GM21786 (cell line): ENCODE results near the gene FALEC.

Source experiments
- ATAC-seq: cut with Tn5 transposase; IDR thresholded peaks from one replicate; pipeline ENCODE4 v1.9.1; 2021; ENCODE audit not compliant: unreplicated experiment

The FALEC gene

GRCh38 chr1:150515328-150516049, at the start of gene FALEC:
FALEC (plus strand) TSS chr1:150515752.
- peak; percentile 93 for ATAC-seq

- no peak for ATAC-seq
Measured at GRCh38 chr1:150466964-150467363, 48.6 kb upstream of the FALEC start.

- no peak for ATAC-seq
Measured at GRCh38 chr1:150469291-150469690, 46.3 kb upstream of the FALEC start.

- ATAC-seq = no peak
Measured at GRCh38 chr1:150472601-150473200, 42.9 kb upstream of the FALEC start.

- no peak for ATAC-seq
Measured at GRCh38 chr1:150473659-150474058, 41.9 kb upstream of the FALEC start.

GRCh38 chr1:150474869-150475268, 40.7 kb upstream of the FALEC start:
- no peak for ATAC-seq

GRCh38 chr1:150476754-150477153, 38.8 kb upstream of the FALEC start:
- ATAC-seq = no peak

- ATAC-seq = no peak
Measured at GRCh38 chr1:150477320-150477719, 38.2 kb upstream of the FALEC start.

GRCh38 chr1:150477733-150478132, 37.8 kb upstream of the FALEC start:
- ATAC-seq = no peak

GRCh38 chr1:150479370-150479769, 36.2 kb upstream of the FALEC start:
- ATAC-seq = no peak

- no peak for ATAC-seq
Measured at GRCh38 chr1:150479927-150480352, 35.6 kb upstream of the FALEC start.

GRCh38 chr1:150484431-150484830, 31.1 kb upstream of the FALEC start:
- no peak for ATAC-seq

GRCh38 chr1:150484861-150485260, 30.7 kb upstream of the FALEC start:
- no peak for ATAC-seq

GRCh38 chr1:150486966-150487762, 28.4 kb upstream of the FALEC start, which contains the start of gene TARS2:
TARS2 (plus strand) TSS chr1:150487419; CDS start chr1:150487451, 32 bp downstream.
- peak; percentile 100 for ATAC-seq

GRCh38 chr1:150487763-150488115, 27.8 kb upstream of the FALEC start:
- no peak for ATAC-seq

- no peak for ATAC-seq
Measured at GRCh38 chr1:150493175-150493574, 22.4 kb upstream of the FALEC start.

- no peak for ATAC-seq
Measured at GRCh38 chr1:150498342-150498741, 17.2 kb upstream of the FALEC start.

GRCh38 chr1:150505431-150505830, 10.1 kb upstream of the FALEC start:
- no peak for ATAC-seq

- no peak for ATAC-seq
Measured at GRCh38 chr1:150507912-150508864, 7.4 kb upstream of the FALEC start, which contains the start of gene ECM1. ECM1 (plus strand) TSS chr1:150508109; CDS start chr1:150508210, 101 bp downstream.

- ATAC-seq = no peak
Measured at GRCh38 chr1:150508982-150509381, 6.6 kb upstream of the FALEC start.

GRCh38 chr1:150511551-150511950, 4.0 kb upstream of the FALEC start:
- no peak for ATAC-seq
